Measurements from ENCODE around the gene ZNF80.

DNA sequence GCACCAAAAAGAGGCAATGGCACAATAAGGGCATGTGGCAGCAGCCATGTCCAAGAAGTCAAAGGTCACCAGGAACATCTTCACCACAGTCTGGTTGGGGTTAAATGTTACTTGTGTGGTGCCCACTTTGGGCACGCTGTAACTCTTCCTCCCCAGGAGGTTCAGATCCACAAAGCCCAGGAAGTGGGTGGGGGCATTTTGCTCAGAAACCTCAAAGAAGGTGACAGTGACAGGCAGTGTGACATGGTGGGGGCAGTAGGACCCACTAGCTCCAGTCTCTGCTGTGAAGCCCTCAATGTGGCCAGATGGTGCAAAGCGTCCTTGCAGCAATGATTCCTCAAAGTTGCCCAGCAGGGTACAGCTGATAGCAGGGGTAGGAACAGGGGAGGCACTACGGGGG, 5.8 kb downstream of the ZNF80 start:
- TF ChIP-seq POLR2A (IDR thresholded peaks at IDR 0.05), result no peak
- TF ChIP-seq, protein P1, sequence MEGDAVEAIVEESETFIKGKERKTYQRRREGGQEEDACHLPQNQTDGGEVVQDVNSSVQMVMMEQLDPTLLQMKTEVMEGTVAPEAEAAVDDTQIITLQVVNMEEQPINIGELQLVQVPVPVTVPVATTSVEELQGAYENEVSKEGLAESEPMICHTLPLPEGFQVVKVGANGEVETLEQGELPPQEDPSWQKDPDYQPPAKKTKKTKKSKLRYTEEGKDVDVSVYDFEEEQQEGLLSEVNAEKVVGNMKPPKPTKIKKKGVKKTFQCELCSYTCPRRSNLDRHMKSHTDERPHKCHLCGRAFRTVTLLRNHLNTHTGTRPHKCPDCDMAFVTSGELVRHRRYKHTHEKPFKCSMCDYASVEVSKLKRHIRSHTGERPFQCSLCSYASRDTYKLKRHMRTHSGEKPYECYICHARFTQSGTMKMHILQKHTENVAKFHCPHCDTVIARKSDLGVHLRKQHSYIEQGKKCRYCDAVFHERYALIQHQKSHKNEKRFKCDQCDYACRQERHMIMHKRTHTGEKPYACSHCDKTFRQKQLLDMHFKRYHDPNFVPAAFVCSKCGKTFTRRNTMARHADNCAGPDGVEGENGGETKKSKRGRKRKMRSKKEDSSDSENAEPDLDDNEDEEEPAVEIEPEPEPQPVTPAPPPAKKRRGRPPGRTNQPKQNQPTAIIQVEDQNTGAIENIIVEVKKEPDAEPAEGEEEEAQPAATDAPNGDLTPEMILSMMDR (IDR thresholded peaks at IDR 0.05), result no peak

Measured in lower leg skin (tissue), 3 donors.